NCI-H774 (cell line): ENCODE measurements around the gene TEX54.
"Not testable (repeated sequence)": the region's sequence is repeated elsewhere in the genome, so short reads cannot be mapped to it uniquely, and the experiment has no call there.

Experiments
- DNase-seq: peaks from one replicate; lab custom pipeline; 2025; lab: John Stamatoyannopoulos, UW

Gene TEX54

DNA sequence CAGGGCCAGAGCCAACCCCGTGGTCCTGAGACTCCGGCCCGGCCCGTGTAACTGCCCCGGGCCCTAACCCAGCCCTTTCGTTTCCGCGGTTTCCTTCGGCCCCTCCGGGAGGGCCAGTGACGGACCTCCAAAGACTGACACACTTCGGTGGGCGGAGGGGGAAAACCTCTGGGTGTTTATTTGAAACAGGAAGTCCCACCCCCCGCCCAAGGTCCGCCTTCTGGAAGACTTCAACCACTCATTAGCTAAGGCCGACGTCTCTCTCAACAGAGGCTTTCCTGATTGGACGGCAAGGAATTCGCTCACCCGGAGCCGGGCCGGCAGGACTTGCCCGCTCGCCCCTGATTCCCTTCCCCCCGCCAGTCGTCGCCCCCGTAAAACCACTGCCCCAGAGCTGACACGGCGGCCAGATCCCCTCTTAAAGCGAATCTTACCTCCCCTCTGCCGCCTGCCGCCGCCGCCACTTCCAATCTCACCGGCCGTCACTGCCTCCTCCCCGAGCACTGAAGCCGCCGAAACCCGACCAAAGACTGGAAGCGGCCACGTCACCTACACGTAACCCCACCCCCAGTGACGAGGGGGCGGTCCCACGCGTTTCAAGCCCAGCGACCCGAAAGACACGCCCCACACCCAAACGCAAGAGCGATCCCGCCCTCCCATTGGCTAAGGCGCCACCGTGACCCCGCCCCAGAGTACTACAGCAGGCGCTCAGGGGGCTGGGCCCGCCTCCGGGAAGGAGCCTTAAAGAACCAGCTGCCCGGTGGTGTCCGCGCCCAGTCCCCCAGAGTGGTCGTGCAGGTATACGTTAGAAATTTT is 913 bp downstream of the TEX54 start, which contains the start of gene STX5:
Gene STX5 (minus strand): TSS at position 532 of the 816 bp plus-strand sequence. CDS start 808 bp downstream, outside the sequence.
- peak; percentile 97 for DNase-seq

- DNase-seq = no peak
Observed at GRCh38 chr11:62830904-62831519, 1.6 kb downstream of the TEX54 start.

DNA sequence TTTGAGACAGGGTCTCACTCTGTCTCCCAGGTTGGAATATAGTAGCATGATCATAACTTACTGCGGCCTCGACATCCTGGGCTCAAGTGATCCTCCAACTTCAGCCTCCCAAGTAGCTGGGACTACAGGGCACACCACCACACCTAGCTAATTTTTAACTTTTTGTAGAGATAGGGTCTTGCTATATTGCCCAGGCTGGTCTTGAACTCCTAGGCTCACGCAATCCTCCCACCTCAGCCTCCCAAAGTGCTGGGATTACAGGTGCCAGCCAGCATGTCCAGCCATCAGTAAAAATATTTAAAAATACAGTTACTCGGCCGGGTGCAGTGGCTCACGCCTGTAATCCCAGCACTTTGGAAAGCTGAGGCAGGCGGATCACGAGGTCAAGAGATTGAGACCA is 4.5 kb downstream of the TEX54 start:
- not testable (repeated sequence) for DNase-seq

DNA sequence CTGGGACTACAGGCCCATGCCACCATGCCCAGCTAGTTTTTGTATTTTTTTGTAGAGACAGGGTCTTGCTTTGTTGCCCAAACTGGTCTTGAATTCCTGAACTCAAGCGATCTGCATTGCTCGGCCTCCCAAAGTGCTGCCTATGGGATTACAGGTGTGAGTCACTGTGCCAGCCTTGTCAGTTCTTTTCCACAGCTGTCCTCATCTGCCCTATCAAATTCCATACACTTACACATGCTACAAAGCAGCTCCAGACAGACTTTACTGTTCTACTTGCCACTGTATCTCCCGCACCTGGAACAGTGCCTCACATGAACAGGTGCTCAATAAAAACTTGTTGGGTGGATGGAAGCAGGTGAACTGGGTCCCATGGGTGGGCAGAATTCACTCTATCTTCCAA is 9.0 kb downstream of the TEX54 start:
- DNase-seq = no peak

DNA sequence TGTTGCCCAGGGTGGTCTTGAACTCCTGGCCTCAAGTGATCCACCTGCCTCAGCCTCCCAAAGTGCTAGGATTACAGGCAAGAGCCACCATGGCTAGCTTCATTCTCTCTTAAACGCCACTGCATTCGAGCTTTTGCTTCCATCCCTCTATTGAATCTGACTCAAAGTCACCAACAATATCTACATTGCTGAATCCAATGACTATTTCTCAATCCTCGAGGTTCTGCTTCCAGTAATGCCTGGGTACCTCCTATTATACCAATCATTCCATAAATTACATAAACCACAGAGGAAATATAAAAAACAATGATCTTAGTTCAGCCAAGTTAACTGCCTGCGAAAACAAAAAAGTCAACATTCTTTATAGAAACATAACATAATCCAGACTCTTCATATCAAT is 15.5 kb downstream of the TEX54 start:
- no peak for DNase-seq

- DNase-seq = no peak
Observed at GRCh38 chr11:62816557-62816956, 16.1 kb downstream of the TEX54 start.

DNA sequence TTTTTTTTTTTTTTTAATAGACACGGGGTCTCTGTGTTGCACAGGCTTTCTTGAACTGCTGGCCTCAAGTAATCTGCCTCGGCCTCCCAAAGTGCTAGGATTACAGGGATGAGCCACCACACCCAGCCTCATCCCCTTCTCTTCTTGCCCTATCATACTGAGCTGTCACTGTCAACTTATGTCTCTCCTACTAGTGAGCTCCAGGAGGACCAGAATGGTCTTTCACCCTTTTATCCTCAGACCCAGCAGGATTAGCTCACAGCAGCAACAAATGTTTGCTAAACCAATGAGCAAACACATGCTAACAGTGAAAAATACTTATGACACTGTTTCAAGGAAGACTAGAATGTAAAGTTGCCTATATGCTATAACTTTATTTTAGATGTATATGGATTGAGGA is 21.0 kb downstream of the TEX54 start:
- DNase-seq = no peak

DNA sequence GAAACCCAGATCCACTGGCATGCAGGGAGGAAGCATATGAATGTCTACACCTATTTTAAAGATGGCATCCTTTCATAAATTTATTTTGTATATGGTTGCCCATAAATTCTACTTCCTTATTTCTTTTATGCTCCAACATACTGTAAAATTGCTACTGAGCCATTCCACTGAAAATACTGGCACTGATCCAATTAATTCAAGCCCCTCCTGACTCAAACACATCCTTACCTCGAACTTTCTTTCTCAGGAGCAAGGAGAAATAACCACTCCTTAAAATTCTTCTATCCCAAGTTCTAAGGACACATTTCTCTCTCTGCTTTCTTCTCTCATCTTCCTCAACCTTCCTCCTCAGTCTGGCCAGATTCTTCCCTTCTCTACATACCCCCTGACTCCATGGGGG is 21.9 kb downstream of the TEX54 start:
- DNase-seq = no peak

DNA sequence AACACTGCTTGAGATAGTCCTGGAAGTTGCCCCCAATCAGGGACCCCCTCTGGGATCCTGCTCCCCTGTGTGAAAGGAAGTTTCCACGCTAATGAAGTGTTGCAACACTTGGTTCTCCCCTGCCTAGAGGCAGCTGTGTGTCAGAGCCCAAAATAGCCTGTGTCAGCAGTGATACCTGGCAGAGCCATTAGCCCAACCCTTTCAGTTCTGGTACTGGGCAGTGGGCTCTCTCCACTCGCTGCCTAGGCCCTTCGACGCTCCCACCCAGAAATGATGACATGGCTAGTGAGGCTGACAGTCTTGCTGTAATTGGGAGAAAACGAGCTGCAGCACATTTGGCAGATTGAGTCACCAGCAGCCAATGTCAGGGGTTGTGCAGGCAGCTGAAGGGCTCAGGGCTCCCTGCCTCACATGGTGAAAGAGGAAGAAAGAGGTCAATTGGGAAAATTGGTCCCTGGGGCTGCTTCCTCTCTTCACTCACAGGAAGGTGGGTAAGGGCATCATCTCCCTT is 26.0 kb downstream of the TEX54 start:
- DNase-seq = no peak

GRCh38 chr11:62805961-62806441 is 26.6 kb downstream of the TEX54 start:
- no peak for DNase-seq

DNA sequence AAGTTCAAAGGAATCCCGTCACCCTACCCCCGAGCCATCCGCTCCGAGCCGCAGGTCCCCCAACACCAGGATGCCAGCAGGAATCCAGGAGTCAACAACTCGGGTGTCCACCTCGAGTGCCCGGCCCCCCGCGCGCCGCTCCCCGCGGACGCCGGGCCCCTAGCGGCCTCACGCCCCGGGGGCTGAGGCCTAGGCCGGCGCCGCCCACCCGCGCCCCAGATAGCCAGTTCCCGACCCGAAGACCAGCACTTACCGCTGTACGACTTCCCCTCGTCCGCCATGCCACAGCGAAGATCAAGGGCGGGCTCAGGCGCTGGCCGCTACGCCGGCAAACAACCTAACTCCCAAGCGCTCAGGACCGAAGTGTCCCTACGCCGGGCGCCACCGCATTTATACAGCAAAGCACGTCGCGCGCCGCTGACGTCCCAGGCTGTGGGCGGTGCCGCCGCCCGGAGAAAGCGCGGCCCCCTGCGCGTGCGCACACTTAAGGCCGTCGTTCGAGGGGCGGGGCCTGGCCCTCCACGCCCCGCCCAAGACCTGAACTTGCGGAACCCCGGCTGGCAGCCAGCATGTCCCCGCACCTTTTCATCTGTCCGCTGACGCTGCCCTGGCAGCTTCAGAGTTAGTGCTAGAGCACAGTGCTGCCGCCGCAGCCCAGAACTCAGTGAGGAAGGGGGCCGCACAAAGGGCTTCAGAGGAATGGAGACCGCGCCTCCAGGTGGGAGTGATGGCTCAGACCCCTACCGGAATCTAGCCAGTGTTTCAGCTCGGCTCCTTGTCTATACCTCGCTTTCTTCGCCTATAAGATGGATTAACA is 27.4 kb downstream of the TEX54 start, which contains the start of gene NXF1:
Gene NXF1 (minus strand): TSS at position 365 of the 817 bp plus-strand sequence. CDS start 84 bp downstream, at position 281.
- DNase-seq = peak; percentile 96

DNA sequence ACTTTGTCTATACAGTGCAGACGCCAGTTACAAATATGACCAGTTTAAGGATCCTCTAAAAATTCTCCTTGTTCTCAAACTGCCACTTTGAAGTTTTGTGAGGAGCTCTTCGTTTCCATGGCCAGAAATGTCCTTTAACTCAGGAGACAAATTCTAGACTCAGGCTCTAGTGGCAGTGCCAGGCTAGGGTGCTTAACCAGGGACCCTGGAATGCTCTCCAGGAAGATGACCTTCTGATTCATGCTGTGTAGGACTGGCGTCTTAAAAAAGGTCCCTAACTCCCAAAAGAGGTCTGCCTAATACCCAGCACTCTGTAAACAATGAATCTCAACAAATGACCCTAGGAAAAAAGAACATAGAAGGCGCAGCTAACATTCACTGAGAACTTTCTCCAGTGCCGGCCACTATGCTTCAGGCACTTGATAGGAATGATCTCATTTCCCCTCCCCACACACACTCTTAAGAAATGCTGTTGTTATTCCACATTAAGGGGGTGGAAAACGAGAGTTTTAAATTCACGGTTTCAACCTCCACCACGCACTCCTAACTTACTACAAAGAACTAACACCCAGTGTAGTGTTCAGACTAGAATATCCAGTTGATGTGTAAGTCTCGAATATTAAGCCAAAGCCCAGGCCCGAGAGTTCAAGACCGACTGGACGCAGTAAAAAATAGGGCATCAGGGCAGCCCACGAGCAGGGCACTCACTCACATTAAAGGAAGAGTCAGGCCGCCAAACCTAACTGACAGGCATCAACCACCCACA is 28.1 kb downstream of the TEX54 start:
- no peak for DNase-seq

DNA sequence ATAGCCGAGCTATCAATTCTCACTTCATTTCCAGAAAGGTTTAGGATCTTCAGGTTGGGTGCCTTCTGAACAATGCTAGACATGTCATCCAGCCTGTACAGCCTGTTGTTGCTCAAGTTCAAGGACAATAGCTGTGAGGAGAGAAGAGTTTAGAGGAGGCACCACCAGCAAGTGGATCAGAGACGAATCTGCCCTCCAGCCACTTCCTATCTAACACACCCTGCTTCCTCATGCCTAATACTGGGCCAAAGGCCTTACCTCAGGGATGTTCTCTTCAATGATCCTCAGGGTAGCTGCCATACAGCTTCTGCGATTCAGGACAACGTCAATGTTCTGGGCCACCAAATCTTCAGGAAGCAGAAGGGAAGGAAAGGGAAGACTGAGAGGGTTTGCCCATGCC is 31.6 kb downstream of the TEX54 start:
- no peak for DNase-seq

DNA sequence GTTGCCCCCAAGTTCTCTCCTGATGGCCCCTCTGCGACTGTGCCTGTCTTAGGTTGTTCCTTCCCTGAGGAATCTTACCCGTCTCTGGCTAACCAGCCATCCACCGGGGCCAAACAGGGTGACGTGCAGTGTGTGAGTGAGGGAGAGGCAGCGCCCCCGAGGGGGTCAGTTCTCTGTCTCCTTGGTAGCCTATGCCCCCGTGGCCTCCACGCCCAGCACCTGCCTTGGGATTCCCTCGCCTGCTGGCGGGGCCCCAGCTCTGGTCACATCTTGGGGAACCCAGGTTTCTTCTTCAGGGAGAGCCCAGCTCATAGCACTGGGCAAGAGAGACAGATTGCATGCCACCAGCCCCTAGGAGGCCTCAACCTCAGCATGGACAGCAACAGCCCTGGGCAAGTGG is 33.2 kb downstream of the TEX54 start:
- DNase-seq = no peak

GRCh38 chr11:62796281-62796680 is 36.4 kb downstream of the TEX54 start:
- DNase-seq = no peak

GRCh38 chr11:62794201-62794775 is 38.4 kb downstream of the TEX54 start:
- no peak for DNase-seq

- no peak for DNase-seq
Observed at GRCh38 chr11:62792202-62792575, 40.5 kb downstream of the TEX54 start.

DNA sequence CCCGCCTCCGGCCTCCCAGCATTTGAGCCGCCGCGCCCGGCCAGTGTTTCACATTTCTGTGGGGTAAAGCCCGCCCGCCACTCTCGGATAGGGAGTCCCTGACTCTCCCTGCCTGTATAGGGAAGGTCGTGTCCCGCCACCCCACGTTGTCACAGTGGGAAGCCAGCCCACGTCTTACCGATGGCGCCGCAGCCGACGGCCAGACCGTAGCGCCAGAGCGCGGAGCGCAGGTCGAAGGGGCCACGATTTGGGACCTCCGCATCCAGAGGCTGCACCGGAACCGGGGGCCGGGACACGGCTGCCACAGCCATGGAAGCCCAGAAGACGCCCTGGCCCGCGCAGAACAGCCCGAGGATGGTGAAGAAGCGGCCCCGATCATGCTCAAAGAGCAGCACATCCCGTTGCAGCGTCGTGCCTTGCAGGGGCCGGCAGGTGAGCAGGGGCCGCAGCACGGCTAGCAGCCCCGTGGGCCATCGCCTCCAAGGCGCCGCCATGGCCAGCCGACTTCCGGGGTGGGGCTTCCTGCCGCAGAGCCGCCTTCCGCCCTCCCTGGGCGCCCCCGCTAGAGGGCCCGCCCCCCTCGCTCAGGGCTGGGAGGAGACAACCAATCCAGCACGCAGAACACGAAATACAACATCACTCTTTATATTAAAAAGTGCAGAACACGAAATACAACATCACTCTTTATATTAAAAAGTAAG is 41.0 kb downstream of the TEX54 start, which contains the start of gene TMEM223:
Gene TMEM223 (minus strand): TSS at position 506 of the 701 bp plus-strand sequence. CDS start 12 bp downstream, at position 494.
- peak; percentile 86 for DNase-seq

DNA sequence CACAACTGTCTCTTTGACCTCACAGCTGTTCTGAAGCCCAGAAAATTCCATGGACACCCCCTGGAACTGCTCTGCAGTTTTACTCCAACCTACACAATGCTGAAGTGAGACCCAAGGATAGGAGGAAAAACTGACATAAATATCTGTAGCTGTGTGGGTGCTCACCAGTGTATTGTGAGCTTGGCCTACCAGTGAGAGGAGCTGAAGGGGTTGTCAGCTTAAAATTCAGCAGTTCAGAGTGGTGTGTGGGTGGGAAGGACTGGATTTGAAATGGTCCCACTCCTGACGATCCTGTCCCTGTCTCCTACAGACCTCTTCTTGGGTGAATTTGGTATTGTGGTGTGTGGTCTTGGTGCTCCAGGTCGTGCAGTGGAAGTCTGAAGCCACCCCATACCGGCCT is 43.1 kb downstream of the TEX54 start:
- DNase-seq = no peak

- no peak for DNase-seq
Observed at GRCh38 chr11:62788991-62789390, 43.6 kb downstream of the TEX54 start.
